Osteocyte (in vitro differentiated cells): ENCODE data around the gene KEAP1. TPM values are rescaled to one million over a fixed set of nuclear protein-coding genes. Genes with fewer than 3 reads are reported as not detected.

Experiments
- DNase-seq: peaks from one replicate; pipeline ENCODE4 v3.0.0; 2021; ENCODE audit warnings: mixed read lengths; ENCODE audit not compliant: unreplicated experiment; ENCODE audit errors: extremely low spot score
- H3K27ac Mint-ChIP-seq: one replicate; pipeline ENCODE4 v1.8.0; 2021; ENCODE audit warnings: mild to moderate bottlenecking, mixed read lengths; ENCODE audit not compliant: unreplicated experiment
- H3K27me3 Mint-ChIP-seq: one replicate; pipeline ENCODE4 v1.8.0; 2021; ENCODE audit warnings: mixed read lengths; ENCODE audit not compliant: unreplicated experiment
- H3K36me3 Mint-ChIP-seq: one replicate; pipeline ENCODE4 v1.8.0; 2021; ENCODE audit warnings: mixed read lengths; ENCODE audit not compliant: unreplicated experiment
- H3K4me1 Mint-ChIP-seq: one replicate; pipeline ENCODE4 v1.8.0; 2021; ENCODE audit warnings: mixed read lengths; ENCODE audit not compliant: unreplicated experiment
- H3K4me3 Mint-ChIP-seq: one replicate; pipeline ENCODE4 v1.8.0; 2021; ENCODE audit warnings: mild to moderate bottlenecking, moderate library complexity, mixed read lengths; ENCODE audit not compliant: unreplicated experiment
- H3K9me3 Mint-ChIP-seq: one replicate; pipeline ENCODE4 v1.8.0; 2021; ENCODE audit warnings: mixed read lengths; ENCODE audit not compliant: unreplicated experiment
- CTCF ChIP-seq: fragments of 200-600 bp; sonication (generic); IDR thresholded peaks from 2 replicates; pipeline ENCODE4 v1.5.0; 2021; ENCODE audit warnings: antibody characterized with exemption, mild to moderate bottlenecking, moderate library complexity
- total RNA-seq: library from RNA; stranded (reverse); gene quantifications from 2 replicates; pipeline ENCODE4 v1.2.1, GENCODE V29; 2021

The KEAP1 gene
- total RNA-seq, 1 donor from 2014 or later, result 80.1 TPM

- no peak overlapping the region for H3K27ac Mint-ChIP-seq
- TF ChIP-seq CTCF, result no peak
- H3K27me3 Mint-ChIP-seq, result no peaks in the 10 kb centered on the region
- no peak for DNase-seq
- H3K36me3 Mint-ChIP-seq, result peaks cover 5% of the 10 kb centered on the region
- H3K4me1 Mint-ChIP-seq, result no peaks in the 10 kb centered on the region
- no peak overlapping the region for H3K4me3 Mint-ChIP-seq
- no peaks in the 10 kb centered on the region for H3K9me3 Mint-ChIP-seq
These were observed 52.1 kb downstream of the KEAP1 start for GRCh38 chr19:10450853-10451609.

- no peak for TF ChIP-seq CTCF
- Mint-ChIP-seq H3K4me1 (no peaks in the 10 kb centered on the region), H3K9me3 (no peaks in the 10 kb centered on the region), H3K36me3 (peaks cover 5% of the 10 kb centered on the region), H3K27me3 (no peaks in the 10 kb centered on the region), H3K27ac (no peak overlapping the region), H3K4me3 (no peak overlapping the region)
- DNase-seq, result no peak
These were observed 52.8 kb downstream of the KEAP1 start for GRCh38 chr19:10450191-10450852.

- no peaks in the 10 kb centered on the region for H3K9me3 Mint-ChIP-seq
- no peaks in the 10 kb centered on the region for H3K27me3 Mint-ChIP-seq
- no peaks in the 10 kb centered on the region for H3K4me1 Mint-ChIP-seq
- no peak for DNase-seq
- H3K27ac Mint-ChIP-seq, result no peak overlapping the region
- H3K36me3 Mint-ChIP-seq, result peaks cover 5% of the 10 kb centered on the region
- no peak overlapping the region for H3K4me3 Mint-ChIP-seq
- no peak for TF ChIP-seq CTCF
These were observed 54.1 kb downstream of the KEAP1 start for GRCh38 chr19:10449037-10449436.

GRCh38 chr19:10442698-10443097 is 60.5 kb downstream of the KEAP1 start:
- no peak for DNase-seq
- Mint-ChIP-seq H3K36me3 (peaks cover 5% of the 10 kb centered on the region), H3K9me3 (no peaks in the 10 kb centered on the region), H3K27ac (no peak overlapping the region), H3K4me1 (no peaks in the 10 kb centered on the region), H3K4me3 (no peak overlapping the region), H3K27me3 (no peaks in the 10 kb centered on the region)
- TF ChIP-seq CTCF, result no peak

- Mint-ChIP-seq H3K36me3 (peaks cover 2% of the 10 kb centered on the region), H3K9me3 (no peaks in the 10 kb centered on the region), H3K4me3 (no peak overlapping the region), H3K4me1 (no peaks in the 10 kb centered on the region), H3K27me3 (no peaks in the 10 kb centered on the region), H3K27ac (no peak overlapping the region)
- DNase-seq, result no peak
- no peak for TF ChIP-seq CTCF
These were observed 63.6 kb downstream of the KEAP1 start for GRCh38 chr19:10439588-10439987.
